ENCODE measurements around the gene SLC7A6.

The SLC7A6 gene

GRCh38 chr16:68264128-68265077, at the start of gene SLC7A6:
SLC7A6 (plus strand) TSS chr16:68264526; CDS start chr16:68274727, 10,201 bp downstream.
- TF ChIP-seq CTCF (IDR thresholded peaks at IDR 0.05; ENCODE audit: low read depth, low read length), result peak; percentile 77
- DNase-seq (ENCODE audit: low read depth in 2 of 2), result peak; percentile 75 to 78
- H3K4me3 ChIP-seq (replicated peaks in 1 of 2; ENCODE audit: low read depth in 2 of 2, low read length in 2 of 2), result peak within 1 kb of the TSS; percentile 93 to 95

DNA sequence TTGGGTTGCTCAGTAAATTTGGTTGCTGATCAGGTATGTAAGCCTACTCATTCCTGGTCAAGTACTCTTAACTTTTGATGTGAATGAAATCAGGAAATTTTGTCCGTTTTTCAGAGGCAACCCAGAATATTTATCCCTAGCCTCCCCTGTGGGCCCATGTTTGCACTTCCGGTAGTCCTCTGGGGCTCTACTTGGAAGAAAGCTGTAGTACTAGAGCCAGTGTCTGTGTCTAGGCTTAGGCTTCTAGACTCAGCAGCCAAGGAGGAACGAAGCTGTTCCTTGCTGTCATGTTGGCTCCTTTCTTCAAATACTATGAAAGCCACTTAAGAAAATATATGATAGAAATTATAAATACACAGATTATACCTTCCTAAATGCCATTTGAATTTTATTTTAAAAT, 49.6 kb upstream of the SLC7A6 start:
- no peak overlapping the region for H3K4me3 ChIP-seq (replicated peaks in 1 of 2; ENCODE audit: low read depth in 2 of 2, low read length in 2 of 2)
- no peak for DNase-seq (ENCODE audit: low read depth in 2 of 2)

GRCh38 chr16:68215302-68215701, 49.0 kb upstream of the SLC7A6 start:
- TF ChIP-seq CTCF (IDR thresholded peaks at IDR 0.05; ENCODE audit: low read depth, low read length), result no peak
- no peak overlapping the region for H3K4me3 ChIP-seq (replicated peaks in 1 of 2; ENCODE audit: low read depth in 2 of 2, low read length in 2 of 2)
- DNase-seq (ENCODE audit: low read depth in 2 of 2), result no peak

More for the DNA sequence above, 49.6 kb upstream of the SLC7A6 start:
- no peak for TF ChIP-seq CTCF (IDR thresholded peaks at IDR 0.05; ENCODE audit: low read depth, low read length)

DNA sequence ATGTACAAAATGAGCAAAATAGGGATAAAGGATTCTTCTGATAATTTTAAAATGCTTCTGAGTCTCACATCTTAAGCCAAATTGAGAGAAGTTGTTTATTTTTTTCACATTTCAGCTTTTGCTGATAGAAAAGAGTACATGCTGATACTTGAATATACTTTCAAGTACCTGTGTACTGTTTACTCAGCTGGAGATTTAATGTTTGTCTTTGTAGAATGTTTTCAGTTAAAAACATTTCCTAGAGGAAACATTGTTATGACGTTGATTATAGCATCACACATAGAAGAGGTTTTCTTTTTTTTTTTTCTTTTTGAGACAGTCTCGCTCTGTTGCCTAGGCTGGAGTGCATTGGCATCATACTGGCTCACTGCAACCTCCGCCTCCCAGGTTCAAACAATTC, 48.1 kb upstream of the SLC7A6 start:
- H3K4me3 ChIP-seq (replicated peaks in 1 of 2; ENCODE audit: low read depth in 2 of 2, low read length in 2 of 2), result no peak overlapping the region
- no peak for TF ChIP-seq CTCF (IDR thresholded peaks at IDR 0.05; ENCODE audit: low read depth, low read length)
- no peak for DNase-seq (ENCODE audit: low read depth in 2 of 2)

- DNase-seq (ENCODE audit: low read depth in 2 of 2), result no peak
- TF ChIP-seq CTCF (IDR thresholded peaks at IDR 0.05; ENCODE audit: low read depth, low read length), result no peak
These were observed 46.8 kb upstream of the SLC7A6 start for GRCh38 chr16:68217506-68217905.

GRCh38 chr16:68219725-68220351, 44.5 kb upstream of the SLC7A6 start:
- no peak for DNase-seq (ENCODE audit: low read depth in 2 of 2)
- no peak overlapping the region for H3K4me3 ChIP-seq (replicated peaks in 1 of 2; ENCODE audit: low read depth in 2 of 2, low read length in 2 of 2)
- no peak for TF ChIP-seq CTCF (IDR thresholded peaks at IDR 0.05; ENCODE audit: low read depth, low read length)

More at GRCh38 chr16:68217506-68217905, 46.8 kb upstream of the SLC7A6 start:
- H3K4me3 ChIP-seq (replicated peaks in 1 of 2; ENCODE audit: low read depth in 2 of 2, low read length in 2 of 2), result no peak overlapping the region
